Fibroblast of skin of abdomen (primary cell): ENCODE measurements around the gene SLC22A17.

Source experiments
- DNase-seq: peaks from one replicate; pipeline ENCODE4 v3.0.0-alpha.2; 2013

SLC22A17 gene

GRCh38 chr14:23361763-23362162 is 9.1 kb upstream of the SLC22A17 start:
- no peak for DNase-seq

- peak; percentile 42 for DNase-seq
These were observed 8.6 kb upstream of the SLC22A17 start for GRCh38 chr14:23361320-23361719.

- DNase-seq = no peak
These were observed 7.8 kb upstream of the SLC22A17 start for GRCh38 chr14:23360496-23360895.

GRCh38 chr14:23359722-23360447 is 7.2 kb upstream of the SLC22A17 start:
- DNase-seq = no peak

- no peak for DNase-seq
These were observed 6.5 kb upstream of the SLC22A17 start for GRCh38 chr14:23359167-23359626.

- no peak for DNase-seq
These were observed 6.0 kb upstream of the SLC22A17 start for GRCh38 chr14:23358553-23359166.

GRCh38 chr14:23358042-23358441 is 5.4 kb upstream of the SLC22A17 start:
- DNase-seq = no peak

- DNase-seq = no peak
These were observed 4.6 kb upstream of the SLC22A17 start for GRCh38 chr14:23357261-23357660.

- no peak for DNase-seq
These were observed 4.0 kb upstream of the SLC22A17 start for GRCh38 chr14:23356662-23357061.

- no peak for DNase-seq
These were observed 3.3 kb upstream of the SLC22A17 start for GRCh38 chr14:23355871-23356435.

GRCh38 chr14:23354990-23355389 is 2.3 kb upstream of the SLC22A17 start:
- DNase-seq = no peak

- DNase-seq = no peak
These were observed 720 bp upstream of the SLC22A17 start for GRCh38 chr14:23353433-23353780.

GRCh38 chr14:23351681-23352505 is 794 bp downstream of the SLC22A17 start:
- DNase-seq = no peak

GRCh38 chr14:23349156-23349845 is 3.4 kb downstream of the SLC22A17 start:
- no peak for DNase-seq

- DNase-seq = no peak
These were observed 4.4 kb downstream of the SLC22A17 start for GRCh38 chr14:23348297-23348655.

GRCh38 chr14:23347406-23348296 is 5.0 kb downstream of the SLC22A17 start:
- no peak for DNase-seq

GRCh38 chr14:23346693-23347405 is 5.8 kb downstream of the SLC22A17 start:
- DNase-seq = no peak

- DNase-seq = no peak
These were observed 6.5 kb downstream of the SLC22A17 start for GRCh38 chr14:23345987-23346692.

- no peak for DNase-seq
These were observed 8.2 kb downstream of the SLC22A17 start for GRCh38 chr14:23344481-23344880.
